A673 (cell line): Measurements from ENCODE around the gene TSPAN14.

Source experiments
- EZH2 ChIP-seq: fragments of 200-600 bp; sonication (generic); IDR thresholded peaks from 2 replicates; pipeline ENCODE4 v1.6.1; 2017; ENCODE audit warnings: borderline replicate concordance, low read depth, mild to moderate bottlenecking, mixed read lengths, antibody characterized with exemption, low read length; ENCODE audit not compliant: poor library complexity, severe bottlenecking
- TF ChIP-seq, protein P1 (sequence below): fragments of 300-800, 200-600 bp; sonication (generic); conservative IDR thresholded peaks from 2 replicates; pipeline ENCODE4 v1.5.1; 2017; ENCODE audit warnings: low read depth, mild to moderate bottlenecking, antibody characterized with exemption, low read length, moderate library complexity, mixed read lengths

DNA sequence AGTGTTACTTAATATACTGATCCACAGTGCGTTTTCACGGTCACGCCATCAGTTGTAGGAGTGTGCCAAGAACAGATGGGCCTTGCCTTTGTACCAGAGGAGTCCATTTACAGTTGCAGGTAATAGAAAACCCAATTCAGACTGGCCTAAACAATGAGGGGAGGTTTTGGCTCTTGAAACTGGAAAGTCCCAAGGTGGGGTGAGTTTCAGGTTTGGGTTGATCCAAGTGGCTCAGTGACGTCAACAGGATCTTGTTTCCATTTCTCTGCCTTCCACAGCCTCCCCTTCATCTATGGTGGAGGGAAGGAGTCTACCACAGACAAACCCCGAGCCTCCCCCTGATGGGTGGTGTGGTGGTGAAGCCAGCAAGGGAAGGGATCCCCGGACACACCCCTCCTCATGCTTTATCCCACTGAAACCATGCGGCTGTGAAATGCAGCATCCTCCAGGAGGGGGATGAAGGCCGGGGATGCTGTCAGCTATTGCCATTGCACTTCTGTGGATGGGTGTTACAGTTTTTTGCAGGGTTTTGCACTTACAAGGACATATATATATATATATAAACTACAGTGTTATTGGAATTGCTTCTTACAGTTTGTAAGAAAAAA lies 68.8 kb downstream of the TSPAN14 start:
- TF ChIP-seq, protein P1, sequence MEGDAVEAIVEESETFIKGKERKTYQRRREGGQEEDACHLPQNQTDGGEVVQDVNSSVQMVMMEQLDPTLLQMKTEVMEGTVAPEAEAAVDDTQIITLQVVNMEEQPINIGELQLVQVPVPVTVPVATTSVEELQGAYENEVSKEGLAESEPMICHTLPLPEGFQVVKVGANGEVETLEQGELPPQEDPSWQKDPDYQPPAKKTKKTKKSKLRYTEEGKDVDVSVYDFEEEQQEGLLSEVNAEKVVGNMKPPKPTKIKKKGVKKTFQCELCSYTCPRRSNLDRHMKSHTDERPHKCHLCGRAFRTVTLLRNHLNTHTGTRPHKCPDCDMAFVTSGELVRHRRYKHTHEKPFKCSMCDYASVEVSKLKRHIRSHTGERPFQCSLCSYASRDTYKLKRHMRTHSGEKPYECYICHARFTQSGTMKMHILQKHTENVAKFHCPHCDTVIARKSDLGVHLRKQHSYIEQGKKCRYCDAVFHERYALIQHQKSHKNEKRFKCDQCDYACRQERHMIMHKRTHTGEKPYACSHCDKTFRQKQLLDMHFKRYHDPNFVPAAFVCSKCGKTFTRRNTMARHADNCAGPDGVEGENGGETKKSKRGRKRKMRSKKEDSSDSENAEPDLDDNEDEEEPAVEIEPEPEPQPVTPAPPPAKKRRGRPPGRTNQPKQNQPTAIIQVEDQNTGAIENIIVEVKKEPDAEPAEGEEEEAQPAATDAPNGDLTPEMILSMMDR: no peak
- no peak for TF ChIP-seq EZH2
